HG02642 (cell line): ENCODE data around the gene CCND1.

Source experiments
- ATAC-seq: cut with Tn5 transposase; IDR thresholded peaks from one replicate; pipeline ENCODE4 v1.9.1; 2021; ENCODE audit warnings: mild to moderate bottlenecking; ENCODE audit not compliant: unreplicated experiment, poor library complexity

Gene CCND1

DNA sequence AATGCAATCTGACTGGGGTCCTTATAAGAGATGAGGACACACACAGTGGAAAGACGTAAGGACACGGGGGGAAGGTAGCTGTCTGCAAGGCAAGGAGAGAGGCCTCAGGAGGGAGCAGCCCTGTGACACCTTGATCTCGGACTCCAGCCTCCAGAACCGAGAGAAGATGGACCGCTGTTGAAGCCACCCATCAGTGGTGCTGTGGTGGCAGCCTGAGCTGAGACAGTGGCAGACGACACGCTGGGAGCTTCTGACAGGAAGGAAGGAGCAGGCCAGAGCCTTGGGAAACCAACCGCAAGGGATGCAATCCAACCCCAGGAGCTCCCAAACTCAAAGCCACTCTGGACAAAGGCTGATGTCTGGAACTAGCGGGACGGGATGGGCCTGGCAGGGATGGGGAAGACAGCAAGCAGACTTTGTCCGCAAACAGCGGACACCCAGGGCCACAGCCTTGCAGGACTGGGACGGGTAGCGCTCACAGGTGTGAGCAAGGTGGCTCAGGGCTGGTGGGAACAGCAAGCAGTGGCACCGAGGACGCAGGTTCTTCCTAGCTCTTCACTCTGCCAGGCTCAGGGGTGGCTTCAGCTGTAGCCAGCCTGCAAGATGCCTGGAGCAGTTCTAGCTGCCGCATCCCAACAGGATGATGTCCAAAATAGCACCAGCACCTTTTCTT lies 23.3 kb downstream of the CCND1 start:
- ATAC-seq, result no peak

DNA sequence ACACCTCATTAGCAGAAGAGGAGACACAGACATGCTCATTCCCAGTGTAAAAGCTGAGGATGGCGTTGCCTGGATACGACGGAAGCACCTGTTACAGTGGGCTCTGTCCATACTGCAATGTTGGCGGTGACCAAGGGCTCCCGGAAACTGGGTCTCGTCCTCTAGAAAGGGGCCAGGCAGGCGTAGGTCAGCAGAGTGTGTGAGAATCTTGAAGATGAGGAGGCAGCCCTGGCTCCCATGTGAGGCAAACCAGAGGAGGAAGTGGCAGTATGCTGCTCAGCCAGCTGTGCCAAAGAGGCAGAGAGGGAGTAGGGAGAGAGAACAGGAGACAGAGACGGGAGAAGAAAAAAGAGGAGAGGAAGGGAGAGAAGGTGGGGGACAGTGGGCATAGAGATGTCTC lies 23.9 kb downstream of the CCND1 start:
- no peak for ATAC-seq

DNA sequence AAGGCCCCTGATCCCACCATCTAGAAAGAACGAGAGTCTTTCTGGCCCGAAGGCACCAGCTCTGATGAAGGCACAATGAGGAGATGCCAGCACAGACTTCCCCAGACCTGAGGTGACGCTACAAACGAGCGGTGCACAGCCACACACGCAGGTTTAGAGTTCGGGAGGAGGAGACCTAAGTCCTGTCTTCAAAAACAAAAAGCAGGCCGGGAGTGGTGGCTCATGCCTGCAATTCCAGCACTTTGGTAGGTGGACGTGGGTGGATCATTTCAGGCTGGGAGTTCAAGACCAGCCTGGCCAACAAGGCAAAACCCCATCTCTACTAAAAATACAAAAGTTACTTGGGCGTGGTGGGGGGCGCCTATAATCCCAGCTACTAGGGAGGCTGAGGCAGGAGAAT lies 24.7 kb downstream of the CCND1 start:
- no peak for ATAC-seq

DNA sequence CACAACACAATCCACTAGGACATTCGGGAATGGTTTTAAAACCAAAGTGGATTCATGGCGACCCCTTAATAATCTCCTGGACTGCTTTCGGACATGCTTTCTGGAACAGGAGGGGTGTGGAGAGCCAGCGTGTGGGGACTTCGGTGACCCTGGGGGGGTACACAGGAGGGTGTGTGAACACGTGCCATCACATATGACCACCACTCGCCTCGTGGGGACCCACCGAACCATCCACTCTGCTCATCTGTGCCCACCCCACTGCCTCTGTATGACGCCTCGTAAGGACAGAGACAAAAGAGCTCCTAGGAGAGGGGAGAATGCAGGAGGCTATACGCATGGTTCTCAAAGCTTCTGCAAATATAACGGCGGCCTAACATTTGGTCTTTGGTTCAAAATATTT lies 25.3 kb downstream of the CCND1 start:
- ATAC-seq, result no peak

DNA sequence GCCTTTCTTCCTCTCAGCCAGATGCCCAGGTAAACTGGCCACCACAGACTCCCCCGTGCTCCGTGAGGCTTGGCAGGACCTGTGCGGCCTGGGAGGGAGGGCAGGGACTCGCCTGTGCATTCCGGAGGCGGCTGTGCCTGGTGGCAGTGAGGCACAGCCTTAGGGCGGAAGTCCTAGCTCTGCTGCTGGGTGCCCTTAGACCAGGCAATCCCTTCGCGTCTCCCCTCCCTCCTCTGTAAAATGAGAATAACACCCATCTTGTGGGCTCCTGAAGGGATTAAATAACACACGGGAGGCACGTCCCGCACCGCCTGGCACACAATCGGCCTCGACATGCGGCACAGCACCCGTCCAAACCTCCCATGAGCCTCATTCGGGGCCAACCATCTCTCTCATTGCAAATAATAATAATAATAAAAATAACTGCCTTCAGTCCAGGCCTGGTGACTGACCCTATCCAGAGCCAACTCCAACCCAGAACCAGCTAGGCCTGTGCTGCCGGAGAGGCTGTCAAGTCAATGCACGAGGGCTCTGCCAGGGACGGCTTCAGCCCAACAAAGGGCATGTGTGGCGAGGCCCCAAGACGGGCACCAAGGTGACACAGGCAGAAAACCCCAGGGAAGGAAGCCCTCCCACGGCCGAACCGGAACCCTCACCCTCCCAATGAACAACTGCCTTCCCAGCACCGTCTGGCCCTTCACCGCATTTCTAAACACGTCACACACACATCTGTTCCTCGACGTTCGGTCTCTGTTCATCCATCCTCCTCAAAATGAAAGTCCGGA lies 26.0 kb downstream of the CCND1 start:
- ATAC-seq, result no peak

DNA sequence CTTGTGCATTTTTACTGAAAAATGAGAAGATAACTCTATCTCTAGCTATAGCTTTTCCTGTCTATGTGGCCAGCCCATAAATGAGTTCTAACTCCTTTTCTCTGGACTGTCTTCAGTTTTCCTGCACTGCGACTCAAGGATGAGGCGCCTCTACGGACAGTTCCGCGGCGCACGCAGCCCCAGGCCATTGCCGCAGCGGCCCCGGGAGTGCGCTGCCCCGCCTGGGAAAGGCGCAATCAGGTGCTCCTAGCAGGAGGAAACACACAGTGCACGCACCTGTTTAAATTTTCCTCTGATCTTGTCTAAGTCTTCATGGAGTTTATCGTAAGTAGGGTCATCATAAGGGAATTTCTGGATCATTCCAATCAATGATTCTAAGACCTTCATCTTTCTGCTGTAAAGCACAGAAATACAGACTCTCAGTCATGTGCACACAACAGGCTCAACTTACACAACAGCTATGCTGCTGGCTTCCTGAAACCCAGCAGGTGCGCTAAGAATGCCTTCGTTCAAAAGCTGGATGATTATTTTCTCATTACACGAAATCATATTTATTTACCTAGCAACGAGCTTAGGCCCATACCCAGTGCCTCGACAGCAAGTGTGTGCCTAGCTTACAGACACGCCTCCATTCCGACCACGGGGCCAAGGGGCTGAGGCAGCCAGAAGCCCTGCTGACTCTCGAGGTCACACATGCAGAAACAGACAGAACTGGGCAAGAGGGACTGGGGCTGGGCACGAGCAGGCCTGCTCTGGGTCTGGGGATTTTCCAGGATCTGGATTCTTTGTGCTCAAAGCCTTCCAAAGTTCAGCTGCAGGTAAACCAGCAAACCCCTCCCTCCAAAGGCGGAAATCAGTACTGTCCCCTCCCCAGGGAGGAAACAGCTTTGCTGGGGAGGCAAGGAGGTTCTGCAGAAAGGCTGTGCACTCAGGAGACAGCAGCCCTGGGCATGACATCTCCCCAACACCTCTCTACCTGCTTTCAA lies 27.0 kb downstream of the CCND1 start:
- ATAC-seq, result no peak

DNA sequence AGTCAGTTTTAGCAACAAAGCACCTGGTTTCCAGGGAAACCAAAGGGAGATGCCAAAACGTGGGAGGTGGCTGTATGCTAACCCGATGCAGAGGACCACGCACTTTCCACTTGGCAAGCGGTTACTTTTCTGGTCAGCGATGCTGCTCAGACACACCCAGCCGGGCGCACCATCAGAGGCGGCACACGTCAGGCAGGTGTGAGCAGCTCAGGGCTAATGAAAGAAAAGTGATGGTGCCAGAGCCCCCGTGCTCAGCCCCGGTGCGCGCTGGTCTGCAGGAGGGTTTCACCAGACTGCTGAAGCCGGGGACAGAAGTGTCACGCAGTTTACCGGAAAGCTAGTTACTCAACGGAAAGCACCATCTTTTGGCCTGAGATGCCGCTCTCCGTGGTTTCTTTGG lies 28.5 kb downstream of the CCND1 start:
- no peak for ATAC-seq

DNA sequence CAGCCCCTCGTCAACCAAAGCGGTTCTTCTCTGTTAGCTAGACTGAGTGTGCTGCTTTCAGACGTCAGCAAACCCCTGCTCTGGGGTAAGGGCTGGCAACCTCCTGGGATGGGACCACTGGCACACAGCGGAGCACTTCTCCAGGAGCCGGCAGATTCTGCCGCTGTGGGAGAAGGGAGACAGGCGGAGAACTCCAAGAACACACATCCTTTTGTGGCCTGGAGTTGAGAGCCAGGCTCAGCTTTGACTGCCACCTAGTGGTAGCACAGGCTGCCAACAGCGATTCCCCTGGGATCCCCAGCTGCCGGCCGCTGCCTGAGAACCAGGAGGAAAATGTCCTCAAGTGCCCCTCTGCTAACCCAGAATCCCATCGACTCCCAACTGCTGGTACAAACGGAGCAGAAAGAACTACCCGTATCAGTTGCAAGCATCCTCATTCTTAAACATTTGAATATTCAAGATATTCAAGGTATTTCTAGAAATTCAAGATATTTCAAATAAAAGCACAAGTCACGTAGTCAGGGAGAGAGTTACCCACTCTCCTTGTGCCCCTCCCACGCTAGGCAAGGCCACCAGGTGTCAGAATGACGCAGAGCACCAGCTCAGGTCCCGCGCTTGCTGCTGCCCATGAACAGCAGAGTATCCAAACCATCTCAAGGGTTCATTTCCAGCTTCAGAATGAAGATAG lies 29.3 kb downstream of the CCND1 start:
- no peak for ATAC-seq

DNA sequence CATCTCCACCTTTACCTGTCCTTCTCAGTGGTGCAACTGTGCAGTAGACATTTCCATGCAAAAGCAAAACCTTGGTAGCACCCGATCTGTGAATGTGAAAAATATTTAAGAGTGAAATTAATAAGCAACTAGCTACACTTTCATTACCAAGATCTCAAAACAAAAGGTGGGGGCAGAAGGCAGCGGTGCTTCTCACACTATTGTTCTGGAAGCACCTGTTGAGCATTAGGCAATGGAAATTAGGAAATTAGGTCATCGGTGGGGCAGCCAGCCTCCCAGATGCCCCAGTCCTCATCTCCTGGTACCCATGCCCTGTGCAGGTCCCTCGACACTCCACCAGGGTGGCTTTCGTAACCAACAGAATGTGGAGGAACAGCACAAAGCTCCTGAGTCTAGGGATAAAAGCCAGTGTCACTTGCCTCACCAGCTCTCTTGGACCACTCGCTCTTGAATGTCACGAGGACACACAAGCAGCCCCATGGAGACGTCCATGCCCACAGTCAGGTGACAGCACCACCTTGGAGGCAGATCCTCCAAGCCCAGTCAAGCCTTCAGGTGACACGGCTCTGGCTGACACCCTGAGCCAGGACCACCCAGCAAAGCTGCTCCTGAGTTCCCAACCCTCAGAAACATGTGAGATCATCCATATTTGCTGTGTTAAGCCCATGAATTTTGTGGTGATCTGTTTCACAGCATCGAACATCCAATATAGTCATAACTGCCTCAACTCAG lies 30.9 kb downstream of the CCND1 start:
- no peak for ATAC-seq

DNA sequence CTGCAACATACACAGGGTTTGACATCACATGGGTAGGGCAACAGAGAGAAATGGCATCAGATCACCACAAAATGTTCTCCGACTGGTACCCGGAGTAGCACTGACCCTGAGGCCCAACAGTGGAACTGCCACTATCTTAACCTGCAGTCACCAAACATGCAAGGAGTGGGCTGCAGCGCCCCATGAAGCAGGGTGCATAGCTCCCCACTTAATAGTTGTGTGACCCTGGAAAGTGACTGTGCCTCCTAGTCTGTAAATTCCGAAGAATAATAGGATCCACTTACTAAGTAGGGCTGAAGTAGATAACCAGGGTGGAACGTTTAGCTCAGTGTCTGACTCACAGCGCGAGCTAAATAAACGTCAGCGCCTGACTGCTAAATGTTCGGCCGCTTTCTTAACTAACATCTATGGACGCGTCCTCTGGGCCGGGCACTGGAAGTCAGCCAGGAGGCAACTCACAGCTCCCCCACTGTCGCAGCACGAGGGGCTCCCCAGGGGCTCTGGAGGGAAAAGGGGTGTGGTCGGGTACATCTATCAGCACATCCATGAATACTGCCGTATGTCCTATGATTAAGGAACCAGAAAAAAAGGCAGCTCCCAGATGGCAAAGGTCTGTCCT lies 33.4 kb downstream of the CCND1 start:
- no peak for ATAC-seq

DNA sequence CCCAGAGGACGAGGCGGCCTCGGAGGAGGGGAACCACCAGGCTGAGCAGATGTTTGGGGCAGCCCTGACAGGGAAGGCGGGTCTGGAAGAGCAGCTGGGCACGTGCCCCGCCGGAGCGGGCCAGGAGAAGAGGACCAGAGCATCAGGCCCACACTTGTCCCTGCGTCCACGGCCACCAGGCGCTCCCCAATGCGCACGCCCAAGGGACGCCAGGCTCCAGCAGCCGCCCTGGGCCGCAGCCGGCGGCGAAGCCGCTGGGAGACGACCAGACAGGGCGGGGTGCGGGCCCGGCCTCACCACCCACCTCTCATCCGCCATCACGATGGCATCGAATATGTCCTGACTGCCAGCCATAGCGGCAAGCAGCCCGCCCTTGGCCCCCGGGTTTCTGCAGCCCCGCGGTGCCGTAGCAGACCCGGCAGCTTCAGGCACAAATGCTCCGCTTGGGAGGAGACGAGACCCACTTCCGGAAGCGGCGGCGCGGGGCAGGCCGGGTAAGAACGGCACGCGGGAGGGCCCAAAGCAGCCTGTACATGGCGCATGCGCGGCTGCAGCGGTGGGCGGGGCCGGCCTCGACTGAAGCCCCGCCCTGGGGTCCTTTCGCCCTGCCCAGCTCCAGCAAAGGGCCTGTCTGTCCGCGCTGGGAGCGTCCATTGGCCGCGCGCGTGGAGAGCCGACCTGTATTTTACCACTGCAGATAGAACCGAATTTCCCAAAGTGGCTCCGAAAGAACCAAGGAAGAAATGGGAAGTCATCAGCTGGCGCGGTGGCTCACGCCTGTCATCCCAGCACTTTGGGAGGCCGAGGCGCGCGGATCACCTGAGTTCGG lies 34.1 kb downstream of the CCND1 start, which contains the start of gene LTO1:
LTO1 (minus strand) TSS at position 468 of the 829 bp plus-strand sequence; CDS start at position 354, 114 bp downstream.
- ATAC-seq, result peak; percentile 89

DNA sequence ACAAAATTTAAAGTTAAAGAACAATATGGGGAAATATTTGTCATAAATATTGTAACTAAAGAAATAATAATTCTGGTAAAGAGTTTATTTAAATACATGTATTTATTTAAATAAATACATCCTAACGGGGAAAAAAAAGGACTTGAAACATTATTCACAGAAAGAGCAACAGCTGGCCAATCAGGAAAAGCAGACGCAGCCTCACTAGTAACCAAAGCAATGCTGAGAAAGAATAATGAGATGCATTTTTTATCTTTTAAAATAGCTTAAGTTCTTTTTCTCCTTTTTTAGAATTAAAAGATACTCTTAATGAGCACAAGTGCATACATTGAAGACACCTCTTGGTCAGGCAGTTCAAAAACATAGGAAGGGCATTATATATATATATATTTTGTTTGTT lies 36.8 kb downstream of the CCND1 start:
- ATAC-seq, result no peak

DNA sequence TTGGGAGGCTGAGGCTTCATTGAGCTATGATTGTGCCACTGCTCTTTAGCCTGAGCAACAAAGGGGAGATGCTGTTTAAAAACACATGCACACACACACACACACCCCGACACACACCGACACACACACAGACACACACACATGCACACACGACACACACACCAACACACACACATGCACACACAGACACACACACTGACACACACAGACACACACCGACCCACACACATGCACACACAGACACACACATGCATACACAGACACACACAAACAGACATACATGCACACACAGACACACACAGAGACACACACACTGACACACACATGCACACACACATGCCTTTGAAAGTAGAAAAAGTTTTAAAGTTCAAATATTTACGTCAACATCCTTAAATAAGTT lies 39.7 kb downstream of the CCND1 start:
- no peak for ATAC-seq

DNA sequence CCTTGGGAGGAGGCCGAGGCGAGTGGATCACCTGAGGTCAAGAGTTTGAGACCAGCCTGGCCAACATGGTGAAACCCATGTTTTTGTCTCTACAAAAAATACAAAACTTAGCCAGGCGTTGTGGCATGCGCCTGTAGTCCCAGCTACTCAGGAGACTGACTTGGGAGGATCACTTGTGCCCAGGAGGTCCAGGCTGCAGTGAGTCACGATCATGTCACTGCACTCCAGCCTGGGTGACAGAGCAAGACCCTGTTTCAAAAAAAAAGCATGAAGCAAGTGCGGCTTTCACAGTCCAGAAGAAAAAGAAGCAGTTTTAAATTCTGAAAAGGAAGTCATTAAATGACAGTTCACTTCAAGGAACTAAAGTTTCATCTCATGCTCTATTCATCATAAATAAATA lies 41.3 kb downstream of the CCND1 start:
- ATAC-seq, result no peak

DNA sequence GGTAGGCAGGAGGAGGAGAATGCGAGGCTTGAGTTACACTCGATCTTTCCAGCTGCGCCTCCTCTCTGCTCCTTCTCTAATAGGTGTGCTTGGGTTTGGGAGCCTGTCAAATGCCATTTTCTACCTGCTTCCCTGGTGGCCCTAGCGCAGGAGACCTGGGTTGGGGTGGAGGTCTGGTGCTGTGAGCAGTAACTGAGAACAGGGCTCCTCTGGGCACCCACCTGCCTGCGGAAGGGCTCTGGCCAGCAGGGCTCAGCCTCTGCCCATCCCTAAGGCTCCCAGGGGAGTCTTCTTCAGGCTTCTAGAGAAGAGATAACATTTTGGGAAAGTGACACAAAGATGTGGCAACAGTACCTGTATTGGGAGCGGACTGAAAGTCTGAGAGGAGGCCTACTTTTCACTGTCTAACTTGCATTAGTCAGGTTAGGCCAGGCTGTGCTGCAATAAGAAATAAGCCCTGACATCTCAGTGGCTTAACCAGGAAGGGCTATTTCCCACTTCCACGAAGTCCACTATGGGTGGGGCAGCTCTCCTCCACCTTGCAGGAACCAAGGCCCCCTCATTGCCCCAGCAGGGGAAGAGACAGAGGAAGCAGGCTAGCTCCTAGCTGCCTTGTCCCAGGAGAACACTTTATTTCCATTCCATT lies 41.8 kb downstream of the CCND1 start:
- no peak for ATAC-seq

DNA sequence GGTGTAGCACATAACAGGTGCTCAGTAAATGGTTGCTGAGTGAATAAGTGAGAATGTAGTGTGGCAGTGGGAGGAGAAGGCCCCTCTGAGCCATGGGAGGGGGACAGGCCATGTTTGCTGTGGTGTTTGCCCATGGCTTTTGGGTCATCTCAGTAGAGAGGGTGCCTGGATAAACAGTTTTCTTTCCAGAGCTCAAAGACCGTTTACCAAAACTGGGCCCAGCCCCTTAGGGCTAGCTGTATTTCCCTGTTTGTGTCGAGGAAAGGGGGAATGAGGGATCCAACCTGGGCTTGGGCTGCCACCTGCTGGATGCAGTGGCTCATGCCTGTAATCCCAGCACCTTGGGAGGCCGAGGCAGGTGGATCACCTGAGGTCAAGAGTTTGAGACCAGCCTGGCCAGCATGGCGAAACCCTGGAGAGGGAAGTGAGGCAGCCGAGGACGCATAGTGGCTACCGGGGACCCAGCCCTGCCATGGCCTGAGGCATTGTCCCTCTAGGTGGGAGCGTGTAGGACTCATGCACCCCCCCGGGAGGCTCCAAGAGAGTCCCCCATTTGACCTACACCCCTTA lies 42.9 kb downstream of the CCND1 start:
- no peak for ATAC-seq

DNA sequence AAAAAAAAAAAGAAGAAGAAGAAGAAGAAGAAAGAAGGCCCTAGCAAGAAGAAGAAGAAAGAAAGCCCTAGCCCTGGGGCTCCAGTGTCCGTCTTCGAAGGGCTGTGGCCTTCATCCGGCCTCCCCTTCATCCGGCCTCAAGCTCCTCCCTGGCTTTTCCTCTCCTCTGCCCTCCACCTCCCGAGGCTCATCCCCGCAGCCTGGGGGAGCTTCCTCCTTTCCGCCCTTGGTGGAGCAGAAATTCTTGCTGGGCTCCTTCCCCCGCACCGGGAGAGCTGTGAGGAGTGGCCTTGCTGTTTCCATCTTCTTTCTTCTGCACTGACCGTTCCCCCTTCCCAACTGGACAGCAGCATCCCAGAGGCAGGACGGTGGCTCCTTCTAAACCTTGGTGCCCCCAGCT lies 43.7 kb downstream of the CCND1 start:
- ATAC-seq, result no peak
